DMS153 treated with DMSO at 0.1 percent for 48 hours (cell line): ENCODE measurements around the gene GHR.

Experiments
- DNase-seq: peaks from one replicate; lab custom pipeline; 2025; ENCODE audit not compliant: unreplicated experiment; lab: John Stamatoyannopoulos, UW

The GHR gene

DNA sequence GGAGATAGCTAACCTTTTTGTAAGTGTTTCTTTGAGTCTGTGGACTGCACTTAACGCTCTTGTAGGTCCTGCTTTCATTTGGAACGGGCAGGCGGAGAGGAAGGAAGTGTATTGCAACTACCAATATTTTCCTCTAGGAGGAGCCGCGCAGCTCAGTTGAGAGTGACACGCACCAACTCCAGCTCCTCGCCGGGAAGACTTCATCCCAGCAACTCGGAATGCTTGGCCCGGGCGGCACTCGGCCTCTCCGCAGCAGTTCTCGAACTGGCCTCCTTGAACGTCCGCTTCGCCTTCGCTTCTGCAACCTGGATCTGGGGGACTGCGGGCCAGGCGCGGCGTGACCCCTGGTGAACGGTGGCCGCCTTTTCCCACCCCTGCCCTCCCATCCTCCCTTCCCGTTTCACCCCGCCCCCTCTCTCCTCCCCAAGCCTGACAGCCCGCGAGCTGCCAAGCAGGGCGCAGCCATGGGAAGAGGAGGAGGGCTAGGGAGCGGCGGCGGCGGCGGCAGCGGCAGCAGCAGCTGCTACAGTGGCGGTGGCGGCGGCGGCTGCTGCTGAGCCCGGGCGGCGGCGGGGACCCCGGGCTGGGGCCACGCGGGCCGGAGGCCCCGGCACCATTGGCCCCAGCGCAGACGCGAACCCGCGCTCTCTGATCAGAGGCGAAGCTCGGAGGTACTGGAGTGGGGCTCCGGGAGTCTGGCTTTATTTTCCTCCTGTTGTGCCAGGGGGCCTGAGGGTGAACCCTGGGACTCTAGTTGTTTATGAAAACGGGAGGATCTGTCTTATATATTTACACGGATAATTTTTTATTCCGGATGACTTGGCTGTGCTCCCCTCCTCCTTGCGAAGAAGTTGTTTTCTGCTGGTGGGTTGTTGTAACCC lies at the start of gene GHR:
GHR (plus strand) TSS at position 155 of the 881 bp plus-strand sequence. CDS start 142,436 bp downstream, outside the sequence.
- DNase-seq = peak; percentile 89

GRCh38 chr5:42374679-42375273 lies 48.5 kb upstream of the GHR start:
- no peak for DNase-seq

DNA sequence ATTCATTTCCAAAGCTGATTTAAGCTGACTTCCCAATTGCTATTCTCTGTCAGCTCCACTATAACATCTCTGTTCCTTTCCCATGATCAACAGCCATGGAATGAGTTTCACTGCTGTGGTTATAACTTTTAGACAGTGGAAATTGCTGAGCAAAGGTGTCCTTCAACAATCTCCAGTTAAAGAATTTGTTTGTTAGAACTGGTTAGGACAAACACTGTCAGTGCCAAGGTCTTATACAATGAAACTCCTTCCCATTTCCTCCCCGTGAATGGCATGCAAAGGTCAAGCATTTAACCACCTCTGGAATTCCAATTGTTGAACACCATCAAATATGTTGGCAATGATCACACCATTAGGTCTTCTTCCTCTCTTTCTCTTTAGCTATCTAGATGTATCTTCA lies 45.7 kb upstream of the GHR start:
- DNase-seq = no peak

- DNase-seq = no peak
Observed at GRCh38 chr5:42381973-42382372, 41.3 kb upstream of the GHR start.

DNA sequence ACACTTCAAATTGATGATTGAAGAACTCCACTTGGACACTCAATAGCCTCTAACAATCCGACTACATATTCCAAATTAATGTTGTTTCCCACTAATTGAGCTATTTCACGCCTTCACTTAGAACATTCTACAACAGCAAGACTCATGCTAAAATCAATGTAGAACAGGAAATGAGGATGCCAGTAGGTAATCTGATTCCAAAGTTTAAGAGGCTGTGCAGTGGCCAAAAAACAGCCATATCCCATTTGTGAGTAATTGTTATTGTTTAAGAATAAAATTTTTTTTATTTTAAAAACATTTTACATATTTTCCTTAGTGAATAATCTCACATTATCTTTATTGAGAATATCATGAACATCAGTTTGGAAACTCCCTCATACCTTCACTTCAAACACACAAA lies 35.7 kb upstream of the GHR start:
- DNase-seq = no peak

DNA sequence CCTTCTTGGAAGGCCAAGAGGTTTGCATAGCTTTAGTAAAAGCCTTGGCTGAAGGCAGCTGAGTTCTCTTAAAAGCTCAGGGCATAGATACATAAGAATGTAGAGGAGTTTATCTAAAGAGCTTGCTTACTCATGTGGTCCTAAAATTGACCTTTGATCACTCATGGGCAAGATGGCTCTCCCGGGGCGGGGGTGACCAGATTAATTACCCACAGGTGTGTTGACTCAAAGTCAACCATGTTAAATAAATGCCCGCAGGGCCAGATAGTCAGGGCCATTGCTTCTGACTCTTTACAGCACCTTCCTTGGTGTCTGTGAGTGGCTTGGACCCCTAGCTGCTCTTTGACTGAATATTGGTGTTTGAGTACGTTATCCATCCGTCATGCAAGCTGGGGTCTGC lies 33.1 kb upstream of the GHR start:
- DNase-seq = no peak

- no peak for DNase-seq
Observed at GRCh38 chr5:42392917-42393316, 30.3 kb upstream of the GHR start.

DNA sequence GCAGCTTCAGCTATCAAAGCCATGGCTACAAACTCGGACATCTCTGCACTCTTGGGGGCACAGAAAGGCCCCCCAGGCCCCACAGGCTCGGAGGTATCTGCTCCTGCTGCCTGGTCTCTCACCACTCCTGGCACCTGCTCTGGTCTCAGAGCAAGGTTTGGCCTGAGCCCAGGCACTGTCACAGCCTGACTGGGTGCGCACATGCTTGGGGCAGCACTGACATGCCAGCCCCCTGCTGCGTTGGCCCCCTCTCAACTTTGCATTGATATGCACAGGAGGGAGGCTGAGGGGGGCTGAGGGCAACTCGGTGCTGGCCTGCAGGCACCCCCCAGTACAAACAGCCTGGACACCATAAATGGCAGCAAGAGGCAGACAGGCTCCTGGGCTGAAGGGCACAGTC lies 27.1 kb upstream of the GHR start:
- DNase-seq = no peak

DNA sequence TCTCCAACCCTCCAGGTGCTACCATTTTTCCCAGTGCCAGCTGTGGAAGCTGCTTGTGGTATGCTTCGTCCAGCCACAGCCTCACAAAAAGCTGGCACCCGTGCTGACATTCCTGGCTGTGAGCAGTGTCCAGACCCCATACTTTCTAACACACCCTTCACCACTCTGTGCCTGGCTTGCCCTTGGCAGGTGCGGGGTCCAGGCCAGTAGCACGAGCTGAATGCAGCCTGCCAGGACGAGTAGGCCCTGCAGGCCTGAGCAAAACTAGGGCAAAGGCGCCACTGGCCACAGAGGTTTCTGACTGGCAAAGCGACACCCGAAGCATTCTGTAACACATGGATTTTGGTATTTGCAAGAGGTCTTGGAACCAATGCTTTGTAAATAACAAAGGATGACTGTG lies 26.0 kb upstream of the GHR start:
- DNase-seq = no peak

- no peak for DNase-seq
Observed at GRCh38 chr5:42399702-42400101, 23.5 kb upstream of the GHR start.

- no peak for DNase-seq
Observed at GRCh38 chr5:42400474-42400873, 22.8 kb upstream of the GHR start.

DNA sequence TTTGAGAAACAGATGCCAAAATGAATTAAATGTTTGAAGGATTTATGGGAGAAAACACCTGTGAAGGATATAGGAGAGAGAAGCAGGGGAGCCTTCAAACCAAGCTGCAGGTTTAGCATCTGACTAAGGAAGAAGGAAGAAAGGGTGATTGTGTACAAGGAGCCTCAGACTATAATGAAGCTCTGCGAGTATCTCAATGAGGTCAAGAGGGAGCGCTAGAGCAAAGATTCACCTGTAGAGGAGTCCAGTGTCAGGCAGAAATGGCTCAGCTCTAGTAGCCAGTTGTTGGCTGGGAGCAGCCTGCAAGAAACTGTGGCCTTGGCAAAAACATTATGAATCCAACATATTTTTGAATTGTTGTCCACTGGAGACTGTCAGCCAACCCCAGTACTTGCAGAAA lies 20.0 kb upstream of the GHR start:
- DNase-seq = no peak

DNA sequence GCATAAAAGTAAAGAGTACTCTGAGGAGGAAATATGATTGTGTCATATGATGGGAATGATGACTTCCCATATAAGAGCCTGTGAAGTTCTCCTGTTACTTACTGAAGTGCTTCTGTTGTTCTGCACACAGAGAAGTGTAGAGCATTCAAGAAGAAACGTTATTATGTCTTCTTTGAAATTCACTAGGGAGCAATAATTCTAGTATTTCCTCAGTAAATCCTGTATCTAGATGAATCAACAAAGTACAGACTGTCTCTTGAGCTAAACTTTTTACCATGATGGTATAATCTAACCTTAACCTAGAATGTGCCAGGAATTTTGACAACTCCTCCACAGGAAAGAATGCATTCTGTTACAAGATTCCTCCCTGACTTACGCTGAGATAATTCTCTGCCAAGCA lies 18.9 kb upstream of the GHR start:
- DNase-seq = no peak

DNA sequence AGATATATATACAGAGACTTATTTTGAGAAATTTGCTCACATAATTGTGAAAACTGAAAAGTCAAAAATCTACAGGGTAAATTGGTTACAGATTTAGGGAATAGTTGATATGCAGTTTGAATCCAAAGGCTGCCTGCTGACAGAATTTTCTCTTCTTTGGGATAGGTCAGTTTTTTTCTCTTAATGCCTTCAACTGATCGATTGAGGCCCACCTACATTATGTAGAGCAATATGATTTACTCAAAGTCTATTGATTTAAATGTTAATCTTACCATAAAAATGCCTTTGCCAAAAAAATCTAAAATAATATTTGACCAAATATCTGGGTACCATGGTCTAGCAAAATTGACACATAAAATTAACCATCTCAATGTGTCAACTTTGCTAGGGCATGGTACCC lies 3.9 kb upstream of the GHR start:
- no peak for DNase-seq

DNA sequence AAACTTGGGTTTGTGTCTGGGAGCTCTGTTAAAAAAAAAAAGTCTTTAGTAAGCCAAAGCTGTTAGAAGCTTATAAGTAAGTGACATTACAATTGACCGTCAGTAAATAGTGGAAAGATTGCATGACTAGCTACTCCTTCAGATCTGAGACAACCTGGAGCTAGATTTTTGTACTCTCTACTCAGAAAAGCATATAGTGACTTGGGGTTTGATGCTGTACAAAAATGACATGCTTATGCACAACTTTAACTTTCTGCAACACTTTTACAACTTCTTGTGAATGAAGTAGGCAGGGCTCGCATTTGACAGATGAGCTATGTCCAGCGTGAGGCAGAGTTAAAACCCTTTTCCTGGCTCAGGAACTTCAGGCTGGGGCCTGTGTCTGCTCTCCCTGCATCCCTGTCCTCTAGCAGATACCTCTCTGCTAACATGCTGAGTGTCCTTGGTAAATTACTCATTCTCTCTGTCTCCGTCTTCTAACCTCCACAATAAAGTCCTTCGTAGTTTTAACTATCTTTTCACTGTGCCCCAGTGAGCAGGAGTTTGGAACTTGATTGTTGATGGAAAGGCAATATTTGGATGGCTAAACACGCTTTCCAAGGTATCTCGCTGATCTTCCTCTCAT lies 471 bp upstream of the GHR start:
- no peak for DNase-seq

DNA sequence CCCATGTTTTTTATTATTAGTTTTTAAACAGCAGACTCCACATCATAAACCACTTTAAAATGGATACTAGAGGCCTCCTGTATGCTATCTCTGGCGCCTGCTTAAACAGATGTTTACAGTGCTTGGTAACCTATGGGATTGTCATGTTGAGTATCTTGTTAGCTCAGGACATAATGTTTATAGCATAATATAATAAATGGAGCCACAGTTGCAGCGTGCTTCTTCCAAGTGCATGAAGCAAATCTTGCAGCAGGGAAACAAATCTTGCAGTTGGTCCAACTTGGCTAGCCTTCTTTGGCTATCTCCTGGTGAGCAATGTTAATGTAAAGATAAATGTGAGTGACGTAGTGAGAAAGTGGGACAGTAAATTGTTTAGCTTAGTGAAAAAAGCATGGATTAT lies 2.8 kb downstream of the GHR start:
- no peak for DNase-seq

DNA sequence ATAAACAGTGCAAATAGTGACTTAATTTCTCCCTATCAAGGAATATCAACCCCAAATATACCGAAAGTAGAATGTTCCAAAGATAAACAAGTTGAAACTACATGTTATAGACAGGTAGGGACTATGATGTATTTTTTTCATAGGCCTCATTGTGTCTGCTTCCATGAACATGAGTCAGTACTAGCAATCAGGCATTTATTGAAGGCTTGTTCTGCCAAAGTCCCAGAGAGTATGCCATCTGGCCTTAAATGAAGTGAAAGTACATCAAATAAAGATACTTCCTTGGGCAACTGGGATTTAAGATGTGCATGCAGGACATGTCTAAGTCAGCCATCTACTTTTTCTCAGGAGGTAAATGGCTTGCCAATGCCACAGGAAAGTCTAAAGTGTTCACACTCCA lies 6.5 kb downstream of the GHR start:
- no peak for DNase-seq

DNA sequence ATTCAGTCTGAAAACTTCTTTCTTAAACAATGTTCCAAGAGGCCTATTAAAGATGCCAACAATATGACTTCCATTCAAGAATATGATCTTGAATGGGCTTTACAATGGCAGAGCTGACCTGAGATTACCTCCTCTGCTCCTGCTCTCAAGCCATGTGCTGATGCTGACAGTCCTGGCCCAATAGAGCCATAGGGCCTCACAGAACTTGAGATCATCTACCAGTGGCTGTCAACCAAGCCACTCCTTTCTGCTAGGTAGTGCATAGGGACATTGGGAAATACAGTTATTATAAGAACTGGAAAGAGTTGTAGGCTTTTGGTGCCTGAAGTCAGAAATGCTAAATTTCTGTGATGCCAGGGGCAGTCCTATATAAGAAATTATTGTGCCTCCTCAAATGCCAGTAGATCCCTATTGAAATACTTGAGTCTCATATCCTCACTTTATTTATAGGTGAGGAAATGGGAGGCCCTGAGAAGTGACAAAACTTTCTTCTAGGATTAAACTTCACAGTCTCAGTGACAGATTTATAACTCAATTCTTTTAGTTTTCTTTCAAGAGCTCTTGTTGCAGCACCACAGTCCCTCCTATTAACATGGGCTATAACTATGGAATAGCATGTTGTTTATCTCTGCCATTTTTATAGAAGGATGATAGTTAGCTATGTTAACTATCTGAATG lies 10.9 kb downstream of the GHR start:
- DNase-seq = no peak

GRCh38 chr5:42436051-42436450 lies 12.8 kb downstream of the GHR start:
- no peak for DNase-seq

- DNase-seq = no peak
Observed at GRCh38 chr5:42454216-42454995, 31.2 kb downstream of the GHR start.

DNA sequence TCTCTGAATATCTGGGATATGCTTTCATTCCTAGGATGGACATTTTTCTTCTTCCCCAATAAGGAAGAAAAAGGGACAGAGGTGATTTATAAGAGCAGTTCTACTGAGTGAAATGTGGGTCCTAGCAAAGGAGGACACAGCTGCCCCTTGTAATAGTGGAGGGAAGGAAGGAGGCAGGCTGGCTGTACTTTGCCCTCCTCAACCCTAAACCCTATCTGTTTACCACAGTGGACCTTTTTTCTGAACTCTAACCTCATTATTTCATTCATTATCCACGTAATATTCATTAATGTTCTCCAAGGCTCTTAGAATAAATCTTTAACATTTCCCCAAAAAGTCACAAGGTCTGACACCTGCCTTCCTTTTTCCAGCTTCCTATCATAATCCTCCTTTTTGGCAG lies 37.8 kb downstream of the GHR start:
- no peak for DNase-seq
